Smooth muscle cell (in vitro differentiated cells): ENCODE measurements around the gene RNF167. TPM values are rescaled to one million over a fixed set of nuclear protein-coding genes. Genes with fewer than 3 reads are reported as not detected.

Experiments
- DNase-seq: peaks from one replicate; lab custom pipeline; 2025; ENCODE audit not compliant: unreplicated experiment; lab: John Stamatoyannopoulos, UW
- H2AFZ ChIP-seq: fragments of 200-600 bp; sonication (generic); 2 replicates; pipeline ENCODE4 v1.6.0; 2016; ENCODE audit warnings: antibody characterized with exemption, low read depth, mild to moderate bottlenecking
- H3F3A ChIP-seq: fragments of 200-600 bp; sonication (generic); 2 replicates; pipeline ENCODE4 v1.6.0; 2017; ENCODE audit warnings: antibody characterized with exemption, low read depth
- H3K27ac ChIP-seq: fragments of 200-600 bp; sonication (generic); 2 replicates; pipeline ENCODE4 v1.5.1; 2016; ENCODE audit warnings: low read depth, mild to moderate bottlenecking
- H3K27me3 ChIP-seq: fragments of 200-600 bp; sonication (generic); 2 replicates; pipeline ENCODE4 v1.6.1; 2016; ENCODE audit warnings: low read depth, mild to moderate bottlenecking
- H3K36me3 ChIP-seq: fragments of 200-600 bp; sonication (generic); 2 replicates; pipeline ENCODE4 v1.5.1; 2016; ENCODE audit warnings: low read depth
- H3K4me1 ChIP-seq: fragments of 200-600 bp; sonication (generic); 2 replicates; pipeline ENCODE4 v1.5.1; 2016; ENCODE audit warnings: low read depth
- H3K4me2 ChIP-seq: fragments of 200-600 bp; sonication (generic); 2 replicates; pipeline ENCODE4 v1.6.0; 2016; ENCODE audit warnings: mild to moderate bottlenecking
- H3K4me3 ChIP-seq: fragments of 200-600 bp; sonication (generic); 2 replicates; pipeline ENCODE4 v1.5.1; 2016; ENCODE audit warnings: mild to moderate bottlenecking
- H3K79me2 ChIP-seq: fragments of 200-600 bp; sonication (generic); 2 replicates; pipeline ENCODE4 v1.6.0; 2016; ENCODE audit warnings: low read depth, mild to moderate bottlenecking
- H3K9ac ChIP-seq: fragments of 200-600 bp; sonication (generic); 2 replicates; pipeline ENCODE4 v1.6.0; 2016; ENCODE audit warnings: low read depth
- H3K9me3 ChIP-seq: fragments of 200-600 bp; sonication (generic); replicated peaks from 2 replicates; pipeline ENCODE4 v1.5.1; 2016; ENCODE audit warnings: low read depth
- H4K20me1 ChIP-seq: fragments of 200-600 bp; sonication (generic); 2 replicates; pipeline ENCODE4 v1.6.0; 2016; ENCODE audit warnings: low read depth
- CTCF ChIP-seq: fragments of 200-600 bp; sonication (generic); IDR thresholded peaks from 2 replicates; pipeline ENCODE4 v1.5.1; 2017; ENCODE audit warnings: borderline replicate concordance, mild to moderate bottlenecking, antibody characterized with exemption; ENCODE audit not compliant: insufficient read depth, poor library complexity, severe bottlenecking
- WGBS: methylation state at CpG from one replicate; pipeline ENCODE4 v1.1.7; 2016; ENCODE audit warnings: low lambda C conversion rate; 5-methylcytosine and 5-hydroxymethylcytosine counted together
- polyA plus RNA-seq: library from polyadenylated mRNA; unstranded; fragments of >200 nt; fragmentation: Nextera tagmentation; extraction: Ambion mirVana; gene quantifications from 2 replicates; pipeline ENCODE4 v1.2.1, GENCODE V29; 2016
- total RNA-seq: library from RNA; depleted of rRNA; stranded (reverse); fragments of >200 nt; gene quantifications from 2 replicates; pipeline ENCODE4 v1.2.3, GENCODE V29; 2014

The RNF167 gene
- total and polyA plus RNA-seq, 2 experiments from 2014 or later = 39.6 to 59.4 TPM

DNA sequence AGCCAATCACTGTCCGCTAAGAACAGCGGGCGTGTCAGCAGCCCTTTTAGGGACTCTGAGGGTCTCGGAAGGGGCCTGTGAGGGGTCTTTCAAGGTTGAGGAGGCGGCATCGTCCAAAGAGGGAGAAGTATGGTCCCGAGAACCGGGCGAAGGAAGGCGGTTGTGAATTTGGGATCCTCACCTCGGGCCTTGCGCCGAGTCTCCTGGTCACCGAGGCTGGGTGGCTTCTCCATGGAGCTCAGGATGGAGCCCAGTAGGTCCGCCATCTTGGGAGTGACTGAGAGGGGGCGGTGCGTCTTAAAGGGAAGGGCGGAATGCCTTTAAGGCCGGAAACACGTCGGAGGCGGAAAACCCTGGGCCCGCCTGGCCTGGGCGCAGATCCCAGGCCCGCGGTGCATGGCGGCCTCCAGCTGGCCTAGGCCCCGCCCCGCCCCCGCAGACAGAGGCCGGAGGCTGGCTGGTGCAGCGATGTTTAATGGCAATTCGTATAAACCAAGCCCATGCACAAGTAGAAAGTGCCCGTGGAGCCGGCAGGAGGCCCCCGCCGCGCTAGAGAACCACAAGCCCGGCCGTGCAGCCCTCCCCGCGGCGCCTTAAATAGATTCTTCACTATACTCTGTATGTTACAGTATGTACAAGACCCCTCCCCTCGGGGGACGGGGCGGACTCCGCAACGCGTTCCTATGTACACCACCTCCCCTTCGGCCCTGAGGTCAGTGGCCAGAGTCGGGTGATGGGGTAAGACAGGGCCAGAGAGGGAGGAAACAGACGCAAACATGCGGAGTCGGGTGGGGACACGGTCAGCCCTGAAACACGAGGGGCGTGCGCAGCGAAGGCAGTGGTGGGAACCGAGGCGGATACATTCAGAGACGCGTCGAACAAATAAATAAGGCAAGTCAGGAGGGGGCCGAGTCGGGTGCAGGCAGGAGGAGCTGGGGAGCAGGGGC lies 27.7 kb downstream of the RNF167 start, which contains the start of gene SPAG7:
Gene SPAG7 (minus strand): TSS at position 279 of the 947 bp plus-strand sequence. CDS start 13 bp downstream, at position 266.
- H3K4me3 ChIP-seq = peak within 1 kb of the TSS; percentile 60
- H2AFZ ChIP-seq = peak within 1 kb of the TSS; percentile 27
- H3K9me3 ChIP-seq = no peaks in the 10 kb centered on the region
- TF ChIP-seq CTCF = no peak
- DNase-seq = peak; percentile 98
- WGBS = 1% methylated on average over 66 of the region's 66 CpGs
- peaks cover 50% of the 10 kb centered on the region for H3K79me2 ChIP-seq
- H3K4me1 ChIP-seq = peaks cover 9% of the 10 kb centered on the region
- peak within 1 kb of the TSS; percentile 97 for H3K4me2 ChIP-seq
- peak within 1 kb of the TSS; percentile 86 for H3K9ac ChIP-seq
- no peaks in the 10 kb centered on the region for H3K36me3 ChIP-seq
- peaks cover 11% of the 10 kb centered on the region for H3F3A ChIP-seq
- peak within 1 kb of the TSS; percentile 95 for H3K27ac ChIP-seq
- H4K20me1 ChIP-seq = peaks cover 34% of the 10 kb centered on the region
- H3K27me3 ChIP-seq = no peaks in the 10 kb centered on the region

GRCh38 chr17:4968486-4969046 lies 28.5 kb downstream of the RNF167 start:
- WGBS = under 1% methylated on average over 23 of the region's 23 CpGs
- peak; percentile 50 for DNase-seq
- Histone ChIP-seq H3K4me2 (peak overlapping the region; percentile 85), H3K27me3 (no peaks in the 10 kb centered on the region), H3K27ac (peak overlapping the region; percentile 95), H2AFZ (no peak overlapping the region), H3K36me3 (no peaks in the 10 kb centered on the region), H3K79me2 (peaks cover 47% of the 10 kb centered on the region), H3F3A (peaks cover 11% of the 10 kb centered on the region), H3K9me3 (no peaks in the 10 kb centered on the region), H3K9ac (peak overlapping the region; percentile 86), H3K4me3 (peak overlapping the region; percentile 60), H4K20me1 (peaks cover 42% of the 10 kb centered on the region), H3K4me1 (peaks cover 9% of the 10 kb centered on the region)
- TF ChIP-seq CTCF = no peak

GRCh38 chr17:4969047-4969550 lies 29.0 kb downstream of the RNF167 start:
- H3K79me2 ChIP-seq = peaks cover 41% of the 10 kb centered on the region
- H4K20me1 ChIP-seq = peaks cover 47% of the 10 kb centered on the region
- no peaks in the 10 kb centered on the region for H3K36me3 ChIP-seq
- no peaks in the 10 kb centered on the region for H3K9me3 ChIP-seq
- H3K9ac ChIP-seq = peak overlapping the region; percentile 86
- peak overlapping the region; percentile 60 for H3K4me3 ChIP-seq
- peaks cover 11% of the 10 kb centered on the region for H3F3A ChIP-seq
- H3K4me2 ChIP-seq = peak overlapping the region; percentile 85
- no peak overlapping the region for H2AFZ ChIP-seq
- H3K27me3 ChIP-seq = no peaks in the 10 kb centered on the region
- H3K4me1 ChIP-seq = peaks cover 9% of the 10 kb centered on the region
- H3K27ac ChIP-seq = peak overlapping the region; percentile 95
- TF ChIP-seq CTCF = no peak
- peak; percentile 50 for DNase-seq
- 9% methylated on average over 10 of the region's 15 CpGs for WGBS
